ENCODE measurements around the gene MAN1C1. TPM values are rescaled to one million over a fixed set of nuclear protein-coding genes. Genes with fewer than 3 reads are reported as not detected.

Gene MAN1C1
- total and polyA plus RNA-seq, 2 donors (not counting 3 experiments of a cell fraction or from before 2014, with no cell fraction given), result 1.5 to 4.0 TPM

DNA sequence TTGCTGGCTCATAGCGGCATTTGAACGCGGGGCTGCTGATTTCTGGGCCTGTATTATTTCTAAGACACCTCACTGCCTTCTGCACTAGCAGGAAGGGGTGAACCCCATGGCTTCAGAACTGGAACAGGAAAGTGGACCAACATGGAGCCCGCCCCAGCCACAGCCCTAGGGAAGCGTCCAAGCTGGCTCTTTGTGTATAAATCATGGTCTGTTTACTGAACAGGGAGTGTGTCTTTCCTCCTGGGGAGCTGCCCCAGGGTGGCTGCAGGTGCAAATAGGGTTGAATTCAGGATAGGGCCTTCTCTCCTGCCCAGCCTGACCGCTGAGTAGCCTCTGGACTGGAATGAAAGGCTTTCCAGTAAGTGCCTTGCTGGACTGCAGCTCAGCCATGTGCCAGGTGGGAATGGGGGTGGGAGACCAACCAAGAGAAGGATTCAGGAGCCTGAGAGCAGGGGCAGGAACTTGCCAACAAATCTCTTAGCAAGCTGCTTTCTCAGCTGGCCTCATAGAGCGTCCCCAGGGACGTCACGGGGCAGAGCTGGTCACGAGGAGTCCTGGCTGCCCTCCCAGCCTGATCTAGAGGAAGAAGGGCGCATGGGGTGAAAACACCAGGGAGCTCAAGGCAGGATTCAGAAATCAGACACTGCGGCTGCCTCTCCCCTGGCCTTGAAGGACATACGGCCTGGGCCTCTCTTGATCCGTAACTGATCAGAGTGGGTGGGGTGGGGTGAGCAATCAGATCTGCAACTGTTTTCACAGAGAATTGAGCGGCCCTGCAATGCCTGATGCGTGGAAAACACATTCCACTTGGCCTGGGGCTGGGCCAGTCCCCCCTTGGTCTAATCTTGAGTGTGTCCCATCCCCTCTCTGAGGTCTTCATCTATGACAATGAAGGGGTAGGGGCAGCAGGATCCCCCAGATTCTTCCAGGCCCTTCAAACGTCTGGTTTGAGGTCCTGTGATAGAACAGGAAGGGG is 126.9 kb downstream of the MAN1C1 start:
- BruUV-seq (replicated peaks), result no TSS peak
- TF ChIP-seq, protein P1, sequence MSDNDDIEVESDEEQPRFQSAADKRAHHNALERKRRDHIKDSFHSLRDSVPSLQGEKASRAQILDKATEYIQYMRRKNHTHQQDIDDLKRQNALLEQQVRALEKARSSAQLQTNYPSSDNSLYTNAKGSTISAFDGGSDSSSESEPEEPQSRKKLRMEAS (IDR thresholded peaks at IDR 0.05; ENCODE audit: insufficient read depth, insufficient read length), result peak; percentile 20
- TF ChIP-seq JUN (IDR thresholded peaks at IDR 0.05; ENCODE audit: borderline replicate concordance, insufficient read depth, insufficient read length, low read depth), result no peak
- no peaks in the 10 kb centered on the region for H3K9me1 ChIP-seq (replicated peaks; ENCODE audit: control insufficient read depth, extremely low read depth, insufficient read depth, low read length)
- DNase-seq (ENCODE audit: low read depth, low spot score), result peak; percentile 79
- H3K36me3 ChIP-seq (ENCODE audit: control insufficient read depth in 2 of 2, extremely low read depth in 1 of 2, insufficient read depth in 2 of 2, low read length in 2 of 2), result no peaks in the 10 kb centered on the region
- H3K9ac ChIP-seq (replicated peaks; ENCODE audit: extremely low read depth, insufficient read depth, low read length), result no peak overlapping the region
- H3K79me2 ChIP-seq (ENCODE audit: control insufficient read depth, insufficient read depth, low read length), result no peaks in the 10 kb centered on the region
- intact Hi-C loops (cut with micrococcal nuclease) (no loop called here), dilution Hi-C loops (cut with MboI; ENCODE audit: extremely low pct_ligation_motif_present, low sequenced_read_pairs) (no loop called here)
- no peaks in the 10 kb centered on the region for H3K9me3 ChIP-seq (replicated peaks; ENCODE audit: control insufficient read depth, insufficient read depth, low read length)
- no peak overlapping the region for H3K27ac ChIP-seq (ENCODE audit: insufficient read depth, low read depth, low read length)
- ChIA-PET CTCF (interaction anchor here (1.0 to 2.1 kb wide), 4 partner anchors 11 to 171 kb away, joined by 3 to 5 read pairs (median 4); no protein-coding TSS in a partner anchor), POLR2A (interaction anchor here (0.9 kb wide), 1 partner anchor 13 kb away, joined by 3 read pairs; no protein-coding TSS in a partner anchor)
- H3K4me1 ChIP-seq (ENCODE audit: control insufficient read depth, extremely low read depth, insufficient read depth, low read length), result no peaks in the 10 kb centered on the region
- H3K27me3 ChIP-seq (ENCODE audit: control insufficient read depth in 2 of 2, insufficient read depth in 2 of 2, low read length in 2 of 2), result peaks cover 0 to 3% of the 10 kb centered on the region in 2 experiments
- no peak overlapping the region for H2AFZ ChIP-seq (ENCODE audit: low read depth, low read length)
- H4K20me1 ChIP-seq (replicated peaks; ENCODE audit: control insufficient read depth, extremely low read depth, insufficient read depth, low read length), result no peaks in the 10 kb centered on the region
- H3K4me3 ChIP-seq (replicated peaks in 1 of 3; ENCODE audit: insufficient read depth in 1 of 3, low read depth in 1 of 3, low read length in 3 of 3), result no peak overlapping the region
- no peak overlapping the region for H3K4me2 ChIP-seq (ENCODE audit: insufficient read depth, low read length)
- no peak for FAIRE-seq

DNA sequence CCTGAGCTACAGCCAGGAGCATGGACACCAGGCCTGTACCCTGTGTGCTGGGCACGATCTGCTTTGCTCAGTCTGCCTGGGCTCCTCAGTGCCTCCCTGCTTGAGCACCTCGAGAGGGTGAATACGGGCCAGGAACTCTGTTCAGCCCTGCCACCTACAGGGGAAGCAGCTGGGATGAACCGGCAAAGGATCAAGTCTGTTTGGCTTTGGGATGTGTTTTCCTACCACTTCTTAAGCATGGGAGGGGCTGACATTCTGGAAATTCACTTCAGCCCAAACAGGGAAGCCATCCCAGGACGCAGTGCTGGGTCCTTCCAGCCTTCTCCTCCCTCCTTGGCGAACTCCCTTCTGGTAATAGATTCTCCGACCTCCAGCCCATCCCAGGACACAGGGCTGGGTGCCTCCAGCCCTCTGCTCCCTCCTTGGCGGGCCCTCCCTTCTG is 127.6 kb downstream of the MAN1C1 start:
- FAIRE-seq (no peak), DNase-seq (ENCODE audit: low read depth, low spot score) (peak; percentile 49)
- TF ChIP-seq JUN (IDR thresholded peaks at IDR 0.05; ENCODE audit: borderline replicate concordance, insufficient read depth, insufficient read length, low read depth), result no peak
- TF ChIP-seq, protein P2, sequence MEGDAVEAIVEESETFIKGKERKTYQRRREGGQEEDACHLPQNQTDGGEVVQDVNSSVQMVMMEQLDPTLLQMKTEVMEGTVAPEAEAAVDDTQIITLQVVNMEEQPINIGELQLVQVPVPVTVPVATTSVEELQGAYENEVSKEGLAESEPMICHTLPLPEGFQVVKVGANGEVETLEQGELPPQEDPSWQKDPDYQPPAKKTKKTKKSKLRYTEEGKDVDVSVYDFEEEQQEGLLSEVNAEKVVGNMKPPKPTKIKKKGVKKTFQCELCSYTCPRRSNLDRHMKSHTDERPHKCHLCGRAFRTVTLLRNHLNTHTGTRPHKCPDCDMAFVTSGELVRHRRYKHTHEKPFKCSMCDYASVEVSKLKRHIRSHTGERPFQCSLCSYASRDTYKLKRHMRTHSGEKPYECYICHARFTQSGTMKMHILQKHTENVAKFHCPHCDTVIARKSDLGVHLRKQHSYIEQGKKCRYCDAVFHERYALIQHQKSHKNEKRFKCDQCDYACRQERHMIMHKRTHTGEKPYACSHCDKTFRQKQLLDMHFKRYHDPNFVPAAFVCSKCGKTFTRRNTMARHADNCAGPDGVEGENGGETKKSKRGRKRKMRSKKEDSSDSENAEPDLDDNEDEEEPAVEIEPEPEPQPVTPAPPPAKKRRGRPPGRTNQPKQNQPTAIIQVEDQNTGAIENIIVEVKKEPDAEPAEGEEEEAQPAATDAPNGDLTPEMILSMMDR (IDR thresholded peaks at IDR 0.05; ENCODE audit: extremely low read depth in 1 of 2, insufficient read depth in 1 of 2, low read depth in 1 of 2, low read length in 2 of 2), result peak in 1 of 2 donors; percentile 22
- no peaks in the 10 kb centered on the region for H3K36me3 ChIP-seq (ENCODE audit: control insufficient read depth in 2 of 2, extremely low read depth in 1 of 2, insufficient read depth in 2 of 2, low read length in 2 of 2)
- intact Hi-C loops (cut with micrococcal nuclease) (no loop called here), dilution Hi-C loops (cut with MboI; ENCODE audit: extremely low pct_ligation_motif_present, low sequenced_read_pairs) (no loop called here)
- peaks cover 0 to 3% of the 10 kb centered on the region in 2 experiments for H3K27me3 ChIP-seq (ENCODE audit: control insufficient read depth in 2 of 2, insufficient read depth in 2 of 2, low read length in 2 of 2)
- no peaks in the 10 kb centered on the region for H4K20me1 ChIP-seq (replicated peaks; ENCODE audit: control insufficient read depth, extremely low read depth, insufficient read depth, low read length)
- no peak overlapping the region for H3K9ac ChIP-seq (replicated peaks; ENCODE audit: extremely low read depth, insufficient read depth, low read length)
- no peaks in the 10 kb centered on the region for H3K79me2 ChIP-seq (ENCODE audit: control insufficient read depth, insufficient read depth, low read length)
- H3K9me1 ChIP-seq (replicated peaks; ENCODE audit: control insufficient read depth, extremely low read depth, insufficient read depth, low read length), result no peaks in the 10 kb centered on the region
- ChIA-PET POLR2A (interaction anchor here (0.9 kb wide), 1 partner anchor 14 kb away, joined by 3 read pairs; no protein-coding TSS in a partner anchor), CTCF (interaction anchor here (1.0 to 2.1 kb wide), 4 partner anchors 10 to 171 kb away, joined by 3 to 5 read pairs (median 4); no protein-coding TSS in a partner anchor)
- BruUV-seq (replicated peaks), result no TSS peak
- H3K4me2 ChIP-seq (ENCODE audit: insufficient read depth, low read length), result no peak overlapping the region
- H3K27ac ChIP-seq (ENCODE audit: insufficient read depth, low read depth, low read length), result no peak overlapping the region
- no peaks in the 10 kb centered on the region for H3K4me1 ChIP-seq (ENCODE audit: control insufficient read depth, extremely low read depth, insufficient read depth, low read length)
- no peaks in the 10 kb centered on the region for H3K9me3 ChIP-seq (replicated peaks; ENCODE audit: control insufficient read depth, insufficient read depth, low read length)
- H3K4me3 ChIP-seq (replicated peaks in 1 of 3; ENCODE audit: insufficient read depth in 1 of 3, low read depth in 1 of 3, low read length in 3 of 3), result no peak overlapping the region
- H2AFZ ChIP-seq (ENCODE audit: low read depth, low read length), result no peak overlapping the region

Data from endothelial cell of umbilical vein (primary cell).